ENCODE measurements around the gene NAV2. TPM values are rescaled to one million over a fixed set of nuclear protein-coding genes. Genes with fewer than 3 reads are reported as not detected.

The NAV2 gene
- total RNA-seq, 1 experiment from 2014 or later, result 2.1 TPM

GRCh38 chr11:20047006-20047768 lies 334.6 kb downstream of the NAV2 start:
- ChIA-PET RAD21 (ENCODE audit: low non-redundant PET in 1 of 2, low total read pairs in 2 of 2, uncharacterized antibody in 2 of 2, unreplicated experiment in 2 of 2) (no interaction called here), POLR2A (no interaction called here), CTCF (no interaction called here)
- intact Hi-C loops (cut with micrococcal nuclease), result no loop called here
- Histone ChIP-seq H3K9ac (ENCODE audit: low read length) (no peak overlapping the region), H3K27me3 (ENCODE audit: insufficient read depth, low read length) (no peaks in the 10 kb centered on the region), H3K4me3 (replicated peaks in 1 of 2; ENCODE audit: low read depth in 1 of 2, low read length in 2 of 2) (no peak overlapping the region), H3K27ac (ENCODE audit: low read depth, low read length) (no peak overlapping the region), H3K4me1 (ENCODE audit: control insufficient read depth in 1 of 2, insufficient read depth in 2 of 2, low read length in 2 of 2) (no peaks in the 10 kb centered on the region), H2AFZ (ENCODE audit: low read depth, low read length, poor library complexity, severe bottlenecking) (no peak overlapping the region), H3K36me3 (ENCODE audit: control insufficient read depth in 1 of 2, insufficient read depth in 2 of 2, low read length in 2 of 2) (no peaks in the 10 kb centered on the region), H3K79me2 (ENCODE audit: insufficient read depth, low read length) (no peaks in the 10 kb centered on the region), H3K4me2 (ENCODE audit: low read length) (no peak overlapping the region), H4K20me1 (ENCODE audit: insufficient read depth) (no peaks in the 10 kb centered on the region), H3K9me3 (ENCODE audit: control insufficient read depth in 1 of 2, insufficient read depth in 1 of 2, low read depth in 1 of 2, low read length in 2 of 2) (no peaks in the 10 kb centered on the region), H3K9me2 (ENCODE audit: insufficient read depth) (no peaks in the 10 kb centered on the region)
- ATAC-seq, result no peak
- TF ChIP-seq ATF3 (IDR thresholded peaks at IDR 0.05), result no peak
- TF ChIP-seq FOSL1 (IDR thresholded peaks at IDR 0.05; ENCODE audit: low read depth), result no peak
- no peak for TF ChIP-seq POLR2AphosphoS5 (IDR thresholded peaks at IDR 0.05; ENCODE audit: low read depth, low read length)
- no peak for TF ChIP-seq YY1 (IDR thresholded peaks at IDR 0.05; ENCODE audit: extremely low read depth, insufficient replicate concordance, low read depth, low read length)
- no peak for TF ChIP-seq EGR1 (IDR thresholded peaks at IDR 0.05; ENCODE audit: low read depth)
- TF ChIP-seq RAD21 (IDR thresholded peaks at IDR 0.05; ENCODE audit: low read depth), result no peak
- TF ChIP-seq SIN3A (IDR thresholded peaks at IDR 0.05; ENCODE audit: low read depth), result no peak
- no peak for TF ChIP-seq ELF1 (IDR thresholded peaks at IDR 0.05; ENCODE audit: borderline replicate concordance, low read depth)
- no peak for TF ChIP-seq TCF7L2 (IDR thresholded peaks at IDR 0.05; ENCODE audit: borderline replicate concordance, extremely low read depth, insufficient read depth, insufficient read length)
- no peak for TF ChIP-seq SP1 (IDR thresholded peaks at IDR 0.05; ENCODE audit: low read depth)
- no peak for TF ChIP-seq ZFX (IDR thresholded peaks at IDR 0.05)
- no peak for DNase-seq (ENCODE audit: low read depth, low spot score)
- BruUV-seq (replicated peaks), result no TSS peak

- Histone ChIP-seq H3K27ac (ENCODE audit: low read depth, low read length) (no peak overlapping the region), H4K20me1 (ENCODE audit: insufficient read depth) (no peaks in the 10 kb centered on the region), H3K36me3 (ENCODE audit: control insufficient read depth in 1 of 2, insufficient read depth in 2 of 2, low read length in 2 of 2) (no peaks in the 10 kb centered on the region), H2AFZ (ENCODE audit: low read depth, low read length, poor library complexity, severe bottlenecking) (no peak overlapping the region), H3K9ac (ENCODE audit: low read length) (no peak overlapping the region), H3K4me1 (ENCODE audit: control insufficient read depth in 1 of 2, insufficient read depth in 2 of 2, low read length in 2 of 2) (no peaks in the 10 kb centered on the region), H3K4me3 (replicated peaks in 1 of 2; ENCODE audit: low read depth in 1 of 2, low read length in 2 of 2) (no peak overlapping the region), H3K4me2 (ENCODE audit: low read length) (no peak overlapping the region), H3K79me2 (ENCODE audit: insufficient read depth, low read length) (no peaks in the 10 kb centered on the region), H3K9me3 (ENCODE audit: control insufficient read depth in 1 of 2, insufficient read depth in 1 of 2, low read depth in 1 of 2, low read length in 2 of 2) (no peaks in the 10 kb centered on the region), H3K27me3 (ENCODE audit: insufficient read depth, low read length) (no peaks in the 10 kb centered on the region), H3K9me2 (ENCODE audit: insufficient read depth) (no peaks in the 10 kb centered on the region)
- DNase-seq (ENCODE audit: low read depth, low spot score) (no peak), ATAC-seq (no peak)
- CTCF ChIA-PET, result no interaction called here
- POLR2A ChIA-PET, result no interaction called here
- intact Hi-C loops (cut with micrococcal nuclease), result no loop called here
- RAD21 ChIA-PET (ENCODE audit: low non-redundant PET in 1 of 2, low total read pairs in 2 of 2, uncharacterized antibody in 2 of 2, unreplicated experiment in 2 of 2), result no interaction called here
- BruUV-seq (replicated peaks), result no TSS peak
- TF ChIP-seq RAD21 (IDR thresholded peaks at IDR 0.05; ENCODE audit: low read depth), result no peak
- no peak for TF ChIP-seq ZNF274 (IDR thresholded peaks at IDR 0.05; ENCODE audit: low read depth, low read length)
- no peak for TF ChIP-seq CEBPB (IDR thresholded peaks at IDR 0.05; ENCODE audit: low read depth)
- no peak for TF ChIP-seq CTCF (IDR thresholded peaks at IDR 0.05 in 2 of 3, conservative IDR thresholded peaks at IDR 0.05 in 1 of 3; ENCODE audit: borderline replicate concordance in 1 of 3, insufficient read depth in 1 of 3, low read depth in 2 of 3, low read length in 2 of 3)
- no peak for TF ChIP-seq EGR1 (IDR thresholded peaks at IDR 0.05; ENCODE audit: low read depth)
- no peak for TF ChIP-seq EZH2 (IDR thresholded peaks at IDR 0.05)
- no peak for TF ChIP-seq ZBTB33 (IDR thresholded peaks at IDR 0.05; ENCODE audit: extremely low read depth, insufficient replicate concordance, low read length)
- TF ChIP-seq ELF1 (IDR thresholded peaks at IDR 0.05; ENCODE audit: borderline replicate concordance, low read depth), result no peak
- TF ChIP-seq POLR2A (IDR thresholded peaks at IDR 0.05; ENCODE audit: borderline replicate concordance, extremely low read depth, insufficient read depth, insufficient read length), result no peak
Observed at GRCh38 chr11:20047769-20048154, 335.1 kb downstream of the NAV2 start.

All from HCT116 (cell line).